K562 (cell line): Measurements from ENCODE around the gene HEMGN. TPM values are rescaled to one million over a fixed set of nuclear protein-coding genes. Genes with fewer than 3 reads are reported as not detected.

Source experiments
- ATAC-seq: fragments of 200-7000 bp; cut with Tn5 transposase; 3 replicates; pipeline ENCODE4 v1.9.1; 2020; ENCODE audit warnings: moderate library complexity
- BruUV-seq: library from RNA; stranded (reverse); fragments of 400-500 nt; replicated peaks from 2 replicates; lab custom pipeline; 2021; lab: Mats Ljungman, UMichigan
- CTCF ChIA-PET: fragments of 300-600 bp; formaldehyde crosslinking; extraction: SDS; loops from one replicate; lab custom pipeline; 2021; ENCODE audit warnings: low intra/inter-chr PET ratio; lab: Yijun Ruan, JAX
- POLR2A ChIA-PET: fragments of 300-600, 350-650 bp; sonication (Branson Sonifier 250); formaldehyde crosslinking; extraction: SDS; loops from one replicate; lab custom pipeline; 2021; ENCODE audit warnings: antibody characterized with exemption, inconsistent platforms; lab: Yijun Ruan, JAX
- DNase-seq, 4 experiments: peaks; one replicate each; pipeline versions ENCODE4 v3.0.0 to v3.0.0-alpha.2; 2011 to 2018; ENCODE audit warnings: low spot score in 3 of 4, mixed read lengths in 3 of 4; ENCODE audit errors: extremely low read depth in 1 of 4
- FAIRE-seq: peaks from 2 replicates; lab custom pipeline; 2011; peaks lifted over from hg19 to GRCh38; lab: Jason Lieb, UNC
- H2AFZ ChIP-seq: 2 replicates; pipeline ENCODE4 v1.6.0; 2011; ENCODE audit warnings: low read depth, low read length, control low read depth, inconsistent platforms
- H3K27ac ChIP-seq: fragments of 200-600 bp; 3 replicates; pipeline ENCODE4 v1.8.0; 2011; ENCODE audit warnings: low read depth, mild to moderate bottlenecking, control low read depth, inconsistent platforms, low read length, moderate library complexity, mixed read lengths; ENCODE audit errors: extremely low read depth
- H3K27me3 ChIP-seq, 2 experiments: fragments of 300-600 bp in 1 of 2; 2 replicates in 1 of 2; 3 replicates in 1 of 2; pipeline versions ENCODE4 v1.6.0 to v1.8.0; 2011; ENCODE audit warnings: inconsistent platforms in 2 of 2, low read length in 2 of 2, mild to moderate bottlenecking in 1 of 2, mixed read lengths in 1 of 2, moderate library complexity in 1 of 2; ENCODE audit not compliant: control insufficient read depth in 2 of 2, insufficient read depth in 2 of 2
- H3K36me3 ChIP-seq: fragments of 300-600 bp; 3 replicates; pipeline ENCODE4 v1.8.0; 2011; ENCODE audit warnings: mild to moderate bottlenecking, low read length, inconsistent platforms; ENCODE audit not compliant: control insufficient read depth, insufficient read depth
- H3K4me1 ChIP-seq, 2 experiments: fragments of 200-600 bp in 1 of 2; replicated peaks in 1 of 2; 2 replicates in 1 of 2; 3 replicates in 1 of 2; pipeline versions ENCODE4 v1.5.1 to v1.8.0; 2011; ENCODE audit warnings: inconsistent platforms in 2 of 2, low read length in 2 of 2, mild to moderate bottlenecking in 1 of 2, mixed read lengths in 1 of 2, moderate library complexity in 1 of 2; ENCODE audit not compliant: control insufficient read depth in 2 of 2, insufficient read depth in 2 of 2
- H3K4me2 ChIP-seq: 2 replicates; pipeline ENCODE4 v1.6.1; 2011; ENCODE audit warnings: low read length, control low read depth, inconsistent platforms, mixed read lengths; ENCODE audit not compliant: insufficient read depth
- H3K4me3 ChIP-seq: fragments of 200-600 bp; sonication (generic), shearing (Covaris generic); 2 replicates; pipeline ENCODE4 v1.5.1; 2016; ENCODE audit warnings: control low read depth, inconsistent platforms
- H3K79me2 ChIP-seq: fragments of 200-600 bp; 3 replicates; pipeline ENCODE4 v1.8.0; 2011; ENCODE audit warnings: low read length, inconsistent platforms; ENCODE audit not compliant: control insufficient read depth, insufficient read depth
- H3K9ac ChIP-seq, 2 experiments: 2 replicates each; pipeline versions ENCODE4 v1.6.0 to v1.6.1; 2011; ENCODE audit warnings: low read depth in 2 of 2, low read length in 2 of 2, control low read depth in 1 of 2, inconsistent platforms in 1 of 2, mild to moderate bottlenecking in 1 of 2, mixed read lengths in 1 of 2; ENCODE audit not compliant: insufficient read depth in 1 of 2
- H3K9me1 ChIP-seq: one replicate; pipeline ENCODE4 v1.6.0; 2011; ENCODE audit warnings: inconsistent platforms, mild to moderate bottlenecking, low read length, moderate library complexity; ENCODE audit not compliant: control insufficient read depth, insufficient read depth
- H3K9me3 ChIP-seq: replicated peaks from 2 replicates; pipeline ENCODE4 v1.5.1; 2011; ENCODE audit warnings: low read depth, low read length, inconsistent platforms; ENCODE audit not compliant: control insufficient read depth, insufficient read depth
- H4K20me1 ChIP-seq: replicated peaks from 2 replicates; pipeline ENCODE4 v1.6.1; 2011; ENCODE audit warnings: low read length, inconsistent platforms, mixed read lengths; ENCODE audit not compliant: control insufficient read depth, insufficient read depth
- ATF1 ChIP-seq, 2 experiments: fragments of 450-650 bp in 1 of 2; IDR thresholded peaks; 2 replicates each; pipeline ENCODE4 v1.6.1; 2016; ENCODE audit warnings: missing compliant biosample characterization in 1 of 2, missing genetic modification characterization in 1 of 2
- CREB1 ChIP-seq, 2 experiments: sonication (generic) in 1 of 2; formaldehyde crosslinking in 1 of 2; IDR thresholded peaks; 2 replicates each; pipeline versions ENCODE4 v1.6.1 to v1.8.0; 2012 to 2022; ENCODE audit warnings: inconsistent platforms in 1 of 2, mild to moderate bottlenecking in 1 of 2, missing genetic modification reagents in 1 of 2, moderate library complexity in 1 of 2
- E2F6 ChIP-seq, 2 experiments: IDR thresholded peaks; 2 replicates each; pipeline ENCODE4 v1.6.1; 2011; ENCODE audit warnings: borderline replicate concordance in 1 of 2, control low read depth in 1 of 2, low read depth in 1 of 2, low read length in 1 of 2, mild to moderate bottlenecking in 1 of 2, mixed read lengths in 1 of 2, moderate library complexity in 1 of 2; ENCODE audit not compliant: insufficient read depth in 1 of 2, insufficient read length in 1 of 2, poor library complexity in 1 of 2, severe bottlenecking in 1 of 2; ENCODE audit errors: extremely low read depth in 1 of 2
- FUS ChIP-seq: fragments of 200-400 bp; formaldehyde crosslinking; optimal IDR thresholded peaks from 2 replicates; pipeline ENCODE3; 2017; ENCODE audit warnings: low read depth, low read length
- JUNB ChIP-seq: fragments of 450-650 bp; formaldehyde crosslinking; conservative IDR thresholded peaks from 2 replicates; pipeline ENCODE4 v1.4.0; 2020; ENCODE audit warnings: mild to moderate bottlenecking
- MAX ChIP-seq: sonication (generic); formaldehyde crosslinking; IDR thresholded peaks from 2 replicates; pipeline ENCODE4 v1.9.0; 2022; ENCODE audit warnings: mild to moderate bottlenecking, missing genetic modification reagents
- NR2C1 ChIP-seq, 2 experiments: fragments of 450-650 bp; IDR thresholded peaks; 2 replicates each; pipeline ENCODE4 v1.6.1; 2017; ENCODE audit warnings: mild to moderate bottlenecking in 2 of 2, antibody characterized with exemption in 1 of 2, inconsistent platforms in 1 of 2, missing compliant biosample characterization in 1 of 2, missing genetic modification characterization in 1 of 2
- ZBTB2 ChIP-seq: fragments of 450-650 bp; IDR thresholded peaks from 2 replicates; pipeline ENCODE4 v1.6.1; 2016; ENCODE audit warnings: antibody characterized with exemption
- ZNF140 ChIP-seq: fragments of 250-450 bp; sonication (Bioruptor Pico); IDR thresholded peaks from 2 replicates; pipeline ENCODE4 v1.8.0; 2021; ENCODE audit warnings: moderate library complexity, mild to moderate bottlenecking, inconsistent platforms
- ZNF449 ChIP-seq: fragments of 250-450 bp; sonication (Bioruptor Pico); IDR thresholded peaks from 2 replicates; pipeline ENCODE4 v1.8.0; 2022; ENCODE audit warnings: moderate library complexity, mild to moderate bottlenecking, inconsistent platforms
- WGBS: fragments of 100-300 bp; shearing (Covaris generic); methylation state at CpG from one replicate; pipeline ENCODE4 v1.1.6; 2016; ENCODE audit warnings: low coverage, mixed read lengths; ENCODE audit not compliant: insufficient coverage; ENCODE audit errors: missing lambda C conversion rate; 5-methylcytosine and 5-hydroxymethylcytosine counted together
- in situ Hi-C: fragments of 300-500 bp; cut with MboI; formaldehyde crosslinking; loops from 4 replicates; pipeline ENCODE4 v1.15.0; 2018; ENCODE audit warnings: inconsistent platforms, mixed read lengths
- intact Hi-C: fragments of 100-400 bp; cut with micrococcal nuclease; formaldehyde crosslinking; loops from 2 replicates; pipeline ENCODE4 v1.14.2; 2022
- polyA plus RNA-seq, 8 experiments: library from polyadenylated mRNA; depleted of rRNA in 4 of 8; stranded (reverse) in 5 of 8; unstranded in 3 of 8; fragments of >200 nt; fragmentation: Nextera tagmentation in 2 of 8; fragmentation: Illumina TruSeq in 1 of 8; extraction: Ambion mirVana in 2 of 8; extraction: Trizol in 1 of 8; gene quantifications; 2 replicates each; pipeline versions ENCODE4 v1.2.1 to v1.2.3, GENCODE V29; 2011 to 2014; ENCODE audit warnings: inconsistent platforms in 1 of 8, missing spikeins in 1 of 8
- total RNA-seq, 7 experiments: library from RNA; depleted of rRNA in 6 of 7; stranded (reverse); fragments of >200 nt in 6 of 7; fragmentation: Illumina TruSeq in 2 of 7; extraction: Trizol in 2 of 7; gene quantifications; 2 replicates each; pipeline versions ENCODE4 v1.2.1 to v1.2.3, GENCODE V29; 2011 to 2021; ENCODE audit warnings: low replicate concordance in 1 of 7
- TF ChIP-seq, protein P1 (sequence below): fragments of 250-450 bp; sonication (Bioruptor Pico); IDR thresholded peaks from 2 replicates; pipeline ENCODE4 v1.5.0; 2022; ENCODE audit warnings: mild to moderate bottlenecking

Gene HEMGN
- total and polyA plus RNA-seq, 9 of the 15 experiments (the other 6 are each of a cell fraction or from before 2014, with no cell fraction given) = 56.3 to 258 (median 137) TPM

- H3K4me2 ChIP-seq = no peak overlapping the region
- no peak for ATAC-seq
- peaks cover 71% of the 10 kb centered on the region for H3K36me3 ChIP-seq
- H3K4me1 ChIP-seq = no peaks in the 10 kb centered on the region; a peak in 2 of 5 replicates
- no peak for TF ChIP-seq FUS
- TF ChIP-seq JUNB = no peak
- no peak for TF ChIP-seq MAX (CRISPR knock-in tag)
- TF ChIP-seq, protein P1, sequence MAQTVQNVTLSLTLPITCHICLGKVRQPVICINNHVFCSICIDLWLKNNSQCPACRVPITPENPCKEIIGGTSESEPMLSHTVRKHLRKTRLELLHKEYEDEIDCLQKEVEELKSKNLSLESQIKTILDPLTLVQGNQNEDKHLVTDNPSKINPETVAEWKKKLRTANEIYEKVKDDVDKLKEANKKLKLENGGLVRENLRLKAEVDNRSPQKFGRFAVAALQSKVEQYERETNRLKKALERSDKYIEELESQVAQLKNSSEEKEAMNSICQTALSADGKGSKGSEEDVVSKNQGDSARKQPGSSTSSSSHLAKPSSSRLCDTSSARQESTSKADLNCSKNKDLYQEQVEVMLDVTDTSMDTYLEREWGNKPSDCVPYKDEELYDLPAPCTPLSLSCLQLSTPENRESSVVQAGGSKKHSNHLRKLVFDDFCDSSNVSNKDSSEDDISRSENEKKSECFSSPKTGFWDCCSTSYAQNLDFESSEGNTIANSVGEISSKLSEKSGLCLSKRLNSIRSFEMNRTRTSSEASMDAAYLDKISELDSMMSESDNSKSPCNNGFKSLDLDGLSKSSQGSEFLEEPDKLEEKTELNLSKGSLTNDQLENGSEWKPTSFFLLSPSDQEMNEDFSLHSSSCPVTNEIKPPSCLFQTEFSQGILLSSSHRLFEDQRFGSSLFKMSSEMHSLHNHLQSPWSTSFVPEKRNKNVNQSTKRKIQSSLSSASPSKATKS (CRISPR knock-in tag) = no peak
- no peak for TF ChIP-seq CREB1 (IDR thresholded peaks at IDR 0.05)
- TF ChIP-seq CREB1 (CRISPR knock-in tag; IDR thresholded peaks at IDR 0.05) = no peak
- TF ChIP-seq NR2C1 (IDR thresholded peaks at IDR 0.05) = no peak
- TF ChIP-seq NR2C1 (tag; IDR thresholded peaks at IDR 0.05) = no peak
- no peak for TF ChIP-seq ATF1 (CRISPR knock-in tag; IDR thresholded peaks at IDR 0.05)
- no peak for TF ChIP-seq ATF1 (tag; IDR thresholded peaks at IDR 0.05)
- TF ChIP-seq ZNF449 = no peak
- TF ChIP-seq ZNF140 (CRISPR knock-in tag) = no peak
- TF ChIP-seq ZBTB2 = no peak
- TF ChIP-seq E2F6 (IDR thresholded peaks at IDR 0.05; ENCODE audit: borderline replicate concordance in 1 of 2, extremely low read depth in 1 of 2, insufficient read depth in 1 of 2, insufficient read length in 1 of 2, low read depth in 1 of 2, low read length in 1 of 2, poor library complexity in 1 of 2, severe bottlenecking in 1 of 2) = no peak
- TF ChIP-seq, all 486 proteins: peak for 0
- Histone ChIP-seq H3K9me1 (no peaks in the 10 kb centered on the region), H4K20me1 (no peaks in the 10 kb centered on the region), H3K9ac (no peak overlapping the region), H3K79me2 (no peaks in the 10 kb centered on the region), H3K9me3 (no peaks in the 10 kb centered on the region), H3K27me3 (no peaks in the 10 kb centered on the region), H3K4me3 (no peak overlapping the region), H2AFZ (no peak overlapping the region), H3K27ac (no peak overlapping the region)
- POLR2A ChIA-PET = interaction anchor here (1.1 to 2.4 kb wide), 3 partner anchors 8 to 14 kb away, joined by 3 to 14 read pairs (median 5); partner anchors contain the start of gene TRMO
- 100% methylated on average over 1 of the region's 1 CpG for WGBS
- intact Hi-C loops (no loop called here), in situ Hi-C loops (loop anchor here (25.0 kb wide), 2 partner anchors 354 to 879 kb away; partner anchors contain the start of genes ANKS6 and TBC1D2)
- CTCF ChIA-PET = no interaction called here
- DNase-seq = no peak
- BruUV-seq = no TSS peak
- no peak for FAIRE-seq
Observed at GRCh38 chr9:97908705-97909104, 29.3 kb downstream of the HEMGN start.
